ENCODE data around the gene TIMMDC1. TPM values are rescaled to one million over a fixed set of nuclear protein-coding genes. Genes with fewer than 3 reads are reported as not detected.
"Not testable (repeated sequence)": the region's sequence is repeated elsewhere in the genome, so short reads cannot be mapped to it uniquely, and the experiment has no call there.

TIMMDC1 gene
- total RNA-seq, 1 donor from 2014 or later: 31.1 TPM

DNA sequence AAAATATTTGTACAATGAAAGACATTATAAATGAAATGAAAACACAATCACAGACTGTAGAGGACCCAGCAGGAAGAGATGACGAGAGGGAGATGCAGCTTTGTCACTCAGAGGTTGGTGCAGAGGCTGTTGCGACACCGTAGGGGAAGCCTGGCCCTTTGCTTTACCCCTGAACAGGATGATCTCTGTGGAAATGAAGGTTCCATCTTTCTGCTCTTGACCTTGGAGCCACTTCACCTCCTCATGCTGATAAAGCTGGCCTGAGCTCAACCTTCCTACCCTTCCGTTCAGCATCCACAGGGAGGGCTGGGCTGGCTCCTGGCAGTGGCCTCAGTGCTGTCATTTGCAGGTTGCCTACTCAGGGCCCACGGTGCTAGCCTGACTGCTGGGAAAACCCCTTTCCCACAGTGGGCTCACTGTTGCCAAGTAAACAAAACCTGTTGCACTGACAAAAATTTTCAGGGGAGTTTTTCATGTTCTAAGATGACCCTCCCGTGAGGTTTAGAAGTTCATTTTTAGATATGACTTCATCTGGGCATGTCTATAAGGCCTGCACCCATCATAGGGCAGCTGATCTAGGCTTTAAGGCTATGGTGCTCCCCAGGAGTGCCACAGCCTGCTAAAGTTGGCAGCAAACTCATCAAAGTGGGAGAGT lies 64.1 kb downstream of the TIMMDC1 start:
- Histone ChIP-seq H3K36me3 (no peaks in the 10 kb centered on the region), H3K4me1 (no peaks in the 10 kb centered on the region), H3K27ac (no peak overlapping the region), H3K4me3 (no peak overlapping the region), H3K27me3 (no peaks in the 10 kb centered on the region), H3K9me3 (no peaks in the 10 kb centered on the region)
- TF ChIP-seq, protein P1, sequence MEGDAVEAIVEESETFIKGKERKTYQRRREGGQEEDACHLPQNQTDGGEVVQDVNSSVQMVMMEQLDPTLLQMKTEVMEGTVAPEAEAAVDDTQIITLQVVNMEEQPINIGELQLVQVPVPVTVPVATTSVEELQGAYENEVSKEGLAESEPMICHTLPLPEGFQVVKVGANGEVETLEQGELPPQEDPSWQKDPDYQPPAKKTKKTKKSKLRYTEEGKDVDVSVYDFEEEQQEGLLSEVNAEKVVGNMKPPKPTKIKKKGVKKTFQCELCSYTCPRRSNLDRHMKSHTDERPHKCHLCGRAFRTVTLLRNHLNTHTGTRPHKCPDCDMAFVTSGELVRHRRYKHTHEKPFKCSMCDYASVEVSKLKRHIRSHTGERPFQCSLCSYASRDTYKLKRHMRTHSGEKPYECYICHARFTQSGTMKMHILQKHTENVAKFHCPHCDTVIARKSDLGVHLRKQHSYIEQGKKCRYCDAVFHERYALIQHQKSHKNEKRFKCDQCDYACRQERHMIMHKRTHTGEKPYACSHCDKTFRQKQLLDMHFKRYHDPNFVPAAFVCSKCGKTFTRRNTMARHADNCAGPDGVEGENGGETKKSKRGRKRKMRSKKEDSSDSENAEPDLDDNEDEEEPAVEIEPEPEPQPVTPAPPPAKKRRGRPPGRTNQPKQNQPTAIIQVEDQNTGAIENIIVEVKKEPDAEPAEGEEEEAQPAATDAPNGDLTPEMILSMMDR (IDR thresholded peaks at IDR 0.05): no peak
- DNase-seq (ENCODE audit: low spot score in 2 of 2): no peak
- intact Hi-C loops (cut with DNase I): no loop called here

GRCh38 chr3:119563334-119563733 lies 65.0 kb downstream of the TIMMDC1 start:
- H3K9me3 ChIP-seq; H3K27ac ChIP-seq; H3K4me1 ChIP-seq; H3K4me3 ChIP-seq; H3K36me3 ChIP-seq; H3K27me3 ChIP-seq; intact Hi-C loops (cut with DNase I); DNase-seq (ENCODE audit: low spot score in 2 of 2): not testable (repeated sequence)

DNA sequence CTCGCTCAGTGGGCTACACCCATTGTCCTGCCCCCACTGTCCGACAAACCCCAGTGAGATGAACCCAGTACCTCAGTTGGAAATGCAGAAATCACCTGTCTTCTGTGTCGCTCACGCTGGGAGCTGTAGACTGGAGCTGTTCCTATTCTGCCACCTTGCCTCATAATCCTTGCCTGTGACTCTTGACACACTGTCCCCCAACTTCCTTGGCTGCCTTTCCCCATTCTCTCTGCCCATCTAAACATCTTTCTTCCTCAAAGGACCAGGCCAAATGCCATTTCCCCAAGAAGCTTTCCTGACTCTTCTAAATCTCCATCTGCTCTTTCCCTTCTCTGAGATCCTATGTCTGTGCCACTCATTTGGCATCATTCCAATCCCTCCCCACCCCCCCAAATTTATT lies 70.8 kb downstream of the TIMMDC1 start:
- TF ChIP-seq, protein P1 (IDR thresholded peaks at IDR 0.05): no peak
- H3K27ac ChIP-seq: no peak overlapping the region
- H3K27me3 ChIP-seq: no peaks in the 10 kb centered on the region
- no peaks in the 10 kb centered on the region for H3K4me1 ChIP-seq
- DNase-seq (ENCODE audit: low spot score in 2 of 2): no peak
- no peaks in the 10 kb centered on the region for H3K9me3 ChIP-seq
- H3K4me3 ChIP-seq: no peak overlapping the region
- no peaks in the 10 kb centered on the region for H3K36me3 ChIP-seq
- intact Hi-C loops (cut with DNase I): no loop called here

- no peak for DNase-seq (ENCODE audit: low spot score in 2 of 2)
- no peak overlapping the region for H3K4me3 ChIP-seq
- intact Hi-C loops (cut with DNase I): no loop called here
- no peaks in the 10 kb centered on the region for H3K27me3 ChIP-seq
- no peak overlapping the region for H3K27ac ChIP-seq
- H3K36me3 ChIP-seq: no peaks in the 10 kb centered on the region
- H3K9me3 ChIP-seq: no peaks in the 10 kb centered on the region
- TF ChIP-seq, protein P1 (IDR thresholded peaks at IDR 0.05): no peak
- H3K4me1 ChIP-seq: no peaks in the 10 kb centered on the region
Measured at GRCh38 chr3:119570229-119570628, 71.9 kb downstream of the TIMMDC1 start.

DNA sequence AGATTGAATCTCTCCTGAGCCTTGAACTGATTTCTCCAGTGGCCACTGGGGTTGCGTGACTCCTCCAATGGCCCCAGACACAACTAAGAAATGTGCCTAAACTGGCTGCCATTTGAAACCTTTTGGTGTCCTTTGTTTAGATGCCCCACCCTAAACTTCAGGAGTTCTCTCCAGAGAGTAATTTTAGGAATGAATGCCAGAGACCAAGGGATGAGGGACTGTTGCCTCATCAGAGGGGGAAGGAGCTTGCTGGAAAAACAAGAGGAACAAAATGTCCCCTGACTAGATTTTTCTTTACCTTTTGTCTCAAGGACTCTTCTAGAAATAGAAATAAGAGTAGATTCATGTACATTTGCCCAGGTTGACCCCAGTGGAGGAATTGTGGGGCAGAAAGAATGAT lies 72.9 kb downstream of the TIMMDC1 start:
- Histone ChIP-seq H3K4me3 (no peak overlapping the region), H3K27me3 (no peaks in the 10 kb centered on the region), H3K9me3 (no peaks in the 10 kb centered on the region), H3K4me1 (no peaks in the 10 kb centered on the region), H3K27ac (peak overlapping the region in 1 of 2 donors; percentile 50), H3K36me3 (no peaks in the 10 kb centered on the region)
- TF ChIP-seq, protein P1 (IDR thresholded peaks at IDR 0.05): no peak
- intact Hi-C loops (cut with DNase I): no loop called here
- DNase-seq (ENCODE audit: low spot score in 2 of 2): no peak

GRCh38 chr3:119571688-119572087 lies 73.3 kb downstream of the TIMMDC1 start:
- intact Hi-C loops (cut with DNase I): no loop called here
- peak overlapping the region in 1 of 2 donors; percentile 50 for H3K27ac ChIP-seq

More at GRCh38 chr3:119571688-119572087, 73.3 kb downstream of the TIMMDC1 start:
- Histone ChIP-seq H3K27me3 (no peaks in the 10 kb centered on the region), H3K4me1 (no peaks in the 10 kb centered on the region), H3K4me3 (no peak overlapping the region), H3K9me3 (no peaks in the 10 kb centered on the region), H3K36me3 (no peaks in the 10 kb centered on the region)
- DNase-seq (ENCODE audit: low spot score in 2 of 2): no peak
- TF ChIP-seq, protein P1 (IDR thresholded peaks at IDR 0.05): no peak

Other genes starting within 250 kb of the TIMMDC1 start
- 31.4 TPM for gene ARHGAP31, start 204.2 kb upstream of the TIMMDC1 start, total RNA-seq
- 115 TPM for gene TMEM39A, start 34.9 kb upstream of the TIMMDC1 start, total RNA-seq
- 30.3 TPM for gene POGLUT1, start 29.6 kb upstream of the TIMMDC1 start, total RNA-seq
- gene CD80, start 61.1 kb downstream of the TIMMDC1 start, total RNA-seq: 3.2 TPM
- gene ADPRH, start 80.9 kb downstream of the TIMMDC1 start, total RNA-seq: 32.1 TPM
- 15.0 TPM for gene PLA1A, start 99.3 kb downstream of the TIMMDC1 start, total RNA-seq
- 4.7 TPM for gene POPDC2, start 162.0 kb downstream of the TIMMDC1 start, total RNA-seq
- gene COX17, start 178.9 kb downstream of the TIMMDC1 start, total RNA-seq: 12.5 TPM
- 3.5 TPM for gene CFAP91, start 204.5 kb downstream of the TIMMDC1 start, total RNA-seq